Thyroid gland (tissue), 4 donors: Measurements from ENCODE around the gene NUDCD2.

Experiments
- CTCF ChIP-seq, 6 experiments: fragments of 200-600 bp in 3 of 6; fragments of 450-650 bp in 3 of 6; sonication (generic) in 3 of 6; IDR thresholded peaks; one replicate each; pipeline ENCODE4 v1.5.1; 2016 to 2019; ENCODE audit warnings: antibody characterized with exemption in 6 of 6, mild to moderate bottlenecking in 2 of 6, inconsistent platforms in 1 of 6, moderate library complexity in 1 of 6
- POLR2A ChIP-seq, 2 donors: fragments of 450-650 bp; IDR thresholded peaks; one replicate each; pipeline ENCODE4 v1.6.1; 2017; ENCODE audit warnings: antibody characterized with exemption in 2 of 2, mild to moderate bottlenecking in 2 of 2, moderate library complexity in 1 of 2

- TF ChIP-seq CTCF (IDR thresholded peaks at IDR 0.05) (no peak), POLR2A (IDR thresholded peaks at IDR 0.05) (no peak)
Observed at GRCh38 chr5:163401271-163401670, 58.6 kb downstream of the NUDCD2 start.
